Small intestine (tissue), 7 donors: ENCODE measurements around the gene ANO4. TPM values are rescaled to one million over a fixed set of nuclear protein-coding genes. Genes with fewer than 3 reads are reported as not detected.

Source experiments
- DNase-seq, 2 donors: peaks; one replicate each; pipeline versions ENCODE4 v3.0.0 to v3.0.0-alpha.2; 2013
- FAIRE-seq: peaks from 2 replicates; lab custom pipeline; 2012; peaks lifted over from hg19 to GRCh38; lab: Jason Lieb, UNC
- H3K27ac ChIP-seq, 3 donors: one replicate each; pipeline ENCODE4 v1.5.1; 2013; ENCODE audit warnings: low read length in 2 of 3, mild to moderate bottlenecking in 2 of 3, control low read depth in 1 of 3, inconsistent platforms in 1 of 3, low read depth in 1 of 3, moderate library complexity in 1 of 3
- H3K27me3 ChIP-seq, 3 donors: one replicate each; pipeline ENCODE4 v1.6.1; 2013; ENCODE audit warnings: low read length in 3 of 3, inconsistent platforms in 1 of 3; ENCODE audit not compliant: control insufficient read depth in 3 of 3, insufficient read depth in 3 of 3
- H3K36me3 ChIP-seq, 3 donors: one replicate each; pipeline ENCODE4 v1.6.1; 2013; ENCODE audit warnings: low read length in 3 of 3, inconsistent platforms in 1 of 3, low read depth in 1 of 3, mild to moderate bottlenecking in 1 of 3, moderate library complexity in 1 of 3; ENCODE audit not compliant: control insufficient read depth in 3 of 3, insufficient read depth in 2 of 3
- H3K4me1 ChIP-seq, 3 donors: one replicate each; pipeline ENCODE4 v1.6.1; 2013; ENCODE audit warnings: low read length in 2 of 3, inconsistent platforms in 1 of 3, low read depth in 1 of 3, mild to moderate bottlenecking in 1 of 3, moderate library complexity in 1 of 3; ENCODE audit not compliant: control insufficient read depth in 3 of 3, insufficient read depth in 2 of 3
- H3K4me3 ChIP-seq, 3 donors: one replicate each; pipeline ENCODE4 v1.5.1; 2013; ENCODE audit warnings: low read length in 3 of 3, control low read depth in 1 of 3, inconsistent platforms in 1 of 3, low read depth in 1 of 3, mild to moderate bottlenecking in 1 of 3, moderate library complexity in 1 of 3
- H3K9me3 ChIP-seq, 2 donors: one replicate each; pipeline ENCODE4 v1.6.1; 2013; ENCODE audit warnings: low read depth in 1 of 2, low read length in 1 of 2; ENCODE audit not compliant: control insufficient read depth in 2 of 2, insufficient read depth in 1 of 2
- WGBS, 3 donors: extraction: QIAGEN DNeasy Blood & Tissue Kit; methylation state at CpG; one replicate each; pipeline ENCODE4 v1.1.7; 2013; 5-methylcytosine and 5-hydroxymethylcytosine counted together
- polyA plus RNA-seq, 4 donors: library from polyadenylated mRNA; stranded (reverse) in 3 of 4; unstranded in 1 of 4; fragments of 200-250 nt in 3 of 4; fragments of 120-200 nt in 1 of 4; gene quantifications; one replicate each; pipeline versions ENCODE4 v1.2.1 to v1.2.3, GENCODE V29; 2013
- donor health status: healthy with polysubstance abuse.
- donor health status: control.
- donor health status: control.
- donor health status: Bipolar disorder and iron deficiency.
- donor health status: healthy.

The ANO4 gene
- polyA plus RNA-seq, 4 donors = 0.03 to 2.1 (median 0.54) TPM; not detected in 1

DNA sequence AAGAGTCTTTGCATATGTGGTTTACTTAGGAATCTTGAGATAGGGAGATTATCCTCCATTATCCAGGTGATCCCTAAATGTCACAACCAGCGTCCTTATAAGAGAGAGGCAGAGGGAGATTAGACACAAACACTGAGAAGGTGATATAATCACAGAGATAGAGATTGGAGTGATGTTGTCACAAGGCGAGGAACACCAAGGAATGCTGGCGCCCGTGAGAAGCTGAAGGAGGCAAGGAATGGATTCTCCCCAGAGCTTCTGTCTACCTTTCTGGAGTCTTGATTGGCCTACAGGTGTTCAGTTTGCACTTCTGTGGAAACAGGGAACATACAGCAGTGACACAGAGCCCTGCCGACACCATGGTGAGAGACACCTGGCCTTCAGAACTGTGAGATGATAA lies 101.6 kb downstream of the ANO4 start:
- DNase-seq (no peak), FAIRE-seq (no peak)
- no peak overlapping the region for H3K27ac ChIP-seq
- H3K4me1 ChIP-seq = no peaks in the 10 kb centered on the region
- H3K4me3 ChIP-seq = no peak overlapping the region
- no peaks in the 10 kb centered on the region for H3K27me3 ChIP-seq
- H3K9me3 ChIP-seq = no peaks in the 10 kb centered on the region
- WGBS, 3 donors = 57 to 79% (median 68%) methylated on average over 5 of the region's 5 CpGs
- no peaks in the 10 kb centered on the region for H3K36me3 ChIP-seq

DNA sequence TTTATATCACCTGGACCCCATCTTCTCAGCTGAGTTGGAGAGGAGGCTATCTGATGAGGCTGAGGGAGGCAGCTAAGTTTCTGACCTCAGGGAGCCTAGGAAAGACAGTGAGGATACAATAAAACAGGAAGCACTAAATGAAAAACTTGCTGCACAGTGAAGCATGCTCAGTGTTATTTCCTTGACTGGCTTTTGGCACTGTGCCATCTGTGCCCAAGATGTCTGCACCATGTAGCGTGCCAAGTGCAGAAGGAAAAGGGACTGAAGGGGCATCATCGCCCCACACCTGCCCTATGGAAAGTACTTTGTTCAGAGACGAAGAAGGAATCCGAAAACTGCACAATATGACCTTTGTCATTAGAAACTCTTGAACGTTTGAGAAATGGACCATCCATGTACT lies 102.7 kb downstream of the ANO4 start:
- Histone ChIP-seq H3K9me3 (no peaks in the 10 kb centered on the region), H3K36me3 (no peaks in the 10 kb centered on the region), H3K4me1 (no peaks in the 10 kb centered on the region), H3K4me3 (no peak overlapping the region), H3K27ac (no peak overlapping the region), H3K27me3 (no peaks in the 10 kb centered on the region)
- FAIRE-seq (no peak), DNase-seq (peak in 1 of 2 donors; percentile 10)
- WGBS, 3 donors = 33 to 67% (median 56%) methylated on average over 5 of the region's 5 CpGs

DNA sequence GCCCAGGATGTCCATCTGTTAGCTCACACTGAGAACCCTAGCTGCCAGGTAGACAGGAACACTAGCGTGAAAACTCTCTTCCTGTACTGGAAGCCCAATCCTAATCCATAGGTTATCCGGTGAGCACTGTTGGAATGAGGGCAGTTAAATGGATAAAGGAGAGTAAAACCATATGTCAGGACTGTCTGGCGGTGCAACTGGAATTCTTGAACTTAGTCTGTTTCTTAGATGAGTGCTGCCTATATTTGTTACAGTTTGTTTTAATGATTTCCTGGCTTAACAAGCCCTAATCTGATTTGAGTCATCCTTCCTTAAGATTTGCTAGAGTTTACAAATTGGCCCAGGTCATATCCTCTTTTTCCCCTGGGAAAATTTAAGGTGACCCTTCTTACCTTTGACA lies 104.7 kb downstream of the ANO4 start:
- no peak overlapping the region for H3K27ac ChIP-seq
- WGBS, 3 donors = 73 to 85% (median 78%) methylated on average over 3 of the region's 3 CpGs
- FAIRE-seq = no peak
- DNase-seq = no peak
- no peak overlapping the region for H3K4me3 ChIP-seq
- H3K36me3 ChIP-seq = no peaks in the 10 kb centered on the region
- no peaks in the 10 kb centered on the region for H3K9me3 ChIP-seq
- H3K27me3 ChIP-seq = no peaks in the 10 kb centered on the region
- H3K4me1 ChIP-seq = no peaks in the 10 kb centered on the region

DNA sequence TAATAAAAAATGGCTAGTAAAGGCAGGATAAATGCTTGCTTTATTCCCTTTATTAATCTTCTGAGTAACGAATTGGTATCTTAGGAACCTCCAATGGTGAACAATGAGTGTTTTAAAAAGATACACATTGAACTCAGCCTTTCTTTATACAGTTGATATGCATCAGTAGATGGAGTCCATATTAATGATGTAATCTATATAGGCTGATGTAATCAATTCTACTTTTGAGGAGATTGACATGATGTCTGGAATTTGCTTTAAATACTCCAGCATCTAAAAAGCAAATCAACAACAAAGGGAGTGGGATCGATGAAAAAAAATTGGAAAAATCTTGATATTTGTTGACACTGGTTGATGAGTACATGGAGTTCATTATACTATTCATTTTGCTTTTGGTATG lies 106.2 kb downstream of the ANO4 start:
- no peaks in the 10 kb centered on the region for H3K4me1 ChIP-seq
- no peaks in the 10 kb centered on the region for H3K36me3 ChIP-seq
- H3K9me3 ChIP-seq = no peaks in the 10 kb centered on the region
- no peak for FAIRE-seq
- no peaks in the 10 kb centered on the region for H3K27me3 ChIP-seq
- 74 to 83% (median 80%) methylated on average over 2 of the region's 2 CpGs for WGBS, 3 donors
- DNase-seq = no peak
- no peak overlapping the region for H3K4me3 ChIP-seq
- H3K27ac ChIP-seq = no peak overlapping the region

DNA sequence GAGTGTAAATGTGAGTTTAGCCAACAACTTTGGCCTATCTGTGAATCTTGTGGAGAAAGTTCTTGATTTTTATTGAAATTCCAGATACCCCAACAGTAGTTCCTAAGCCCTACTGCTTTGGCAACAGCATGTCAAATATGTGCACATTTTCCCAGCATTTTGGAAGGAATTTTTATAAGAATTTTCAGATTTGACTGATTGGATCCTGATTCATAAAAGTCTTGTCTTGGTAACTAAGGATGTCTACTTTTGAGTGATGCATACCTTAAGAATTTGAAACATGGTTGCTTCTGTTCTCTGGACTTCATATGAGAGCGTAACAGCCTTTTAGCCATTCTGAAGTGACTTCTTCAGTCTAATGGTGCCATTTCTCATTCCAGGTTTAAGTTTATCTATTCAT lies 106.7 kb downstream of the ANO4 start:
- no peak overlapping the region for H3K27ac ChIP-seq
- no peaks in the 10 kb centered on the region for H3K27me3 ChIP-seq
- no peaks in the 10 kb centered on the region for H3K4me1 ChIP-seq
- FAIRE-seq (no peak), DNase-seq (no peak)
- no peaks in the 10 kb centered on the region for H3K36me3 ChIP-seq
- H3K9me3 ChIP-seq = no peaks in the 10 kb centered on the region
- no peak overlapping the region for H3K4me3 ChIP-seq
- WGBS, 3 donors = 84 to 88% (median 86%) methylated on average over 1 of the region's 1 CpG

DNA sequence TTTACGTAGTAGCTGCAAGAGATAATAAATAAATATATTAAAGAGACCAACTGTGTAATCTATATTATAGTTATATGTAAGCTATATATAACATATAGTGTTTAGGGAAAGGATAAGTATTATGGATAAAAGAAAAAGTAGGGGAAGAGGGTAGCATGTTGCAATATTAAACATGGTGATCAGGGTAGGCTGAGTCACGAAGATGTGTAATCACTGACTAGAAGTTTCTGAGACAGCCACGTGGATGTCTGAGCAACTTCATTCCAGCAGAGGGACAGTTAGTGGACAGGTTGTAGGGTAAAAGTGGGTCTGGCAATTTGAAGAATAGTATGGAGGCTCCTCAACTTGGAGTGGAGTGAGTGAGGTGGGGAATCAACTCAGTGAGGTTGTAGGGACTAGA lies 109.7 kb downstream of the ANO4 start:
- DNase-seq = no peak
- FAIRE-seq = no peak
- no peaks in the 10 kb centered on the region for H3K36me3 ChIP-seq
- 48 to 60% (median 57%) methylated on average over 3 of the region's 3 CpGs for WGBS, 3 donors
- no peaks in the 10 kb centered on the region for H3K4me1 ChIP-seq
- no peaks in the 10 kb centered on the region for H3K27me3 ChIP-seq
- H3K27ac ChIP-seq = no peak overlapping the region
- no peak overlapping the region for H3K4me3 ChIP-seq
- H3K9me3 ChIP-seq = no peaks in the 10 kb centered on the region

DNA sequence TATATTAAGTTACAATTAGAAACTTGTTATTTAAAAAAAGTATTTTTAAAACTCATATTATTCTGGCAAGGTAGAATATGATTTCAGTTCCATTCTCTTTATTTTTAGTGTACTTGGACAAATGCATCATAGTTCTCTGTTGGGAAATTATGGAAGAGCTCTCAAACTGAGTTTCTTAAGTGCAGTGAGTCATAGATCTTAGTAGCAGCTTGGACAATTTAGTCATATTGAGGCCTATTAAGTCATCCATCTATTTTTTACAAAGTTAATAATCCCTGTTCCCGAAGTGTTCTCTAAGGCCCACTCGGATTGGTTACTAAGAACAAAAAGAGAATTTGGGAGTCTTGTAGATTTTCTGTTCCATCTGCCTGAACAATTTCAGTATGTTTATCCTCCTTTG lies 113.9 kb downstream of the ANO4 start:
- Histone ChIP-seq H3K36me3 (no peaks in the 10 kb centered on the region), H3K27me3 (no peaks in the 10 kb centered on the region), H3K4me1 (no peaks in the 10 kb centered on the region), H3K4me3 (no peak overlapping the region), H3K27ac (no peak overlapping the region), H3K9me3 (no peaks in the 10 kb centered on the region)
- no peak for DNase-seq
- no peak for FAIRE-seq
- 67 to 80% (median 79%) methylated on average over 2 of the region's 2 CpGs for WGBS, 3 donors

DNA sequence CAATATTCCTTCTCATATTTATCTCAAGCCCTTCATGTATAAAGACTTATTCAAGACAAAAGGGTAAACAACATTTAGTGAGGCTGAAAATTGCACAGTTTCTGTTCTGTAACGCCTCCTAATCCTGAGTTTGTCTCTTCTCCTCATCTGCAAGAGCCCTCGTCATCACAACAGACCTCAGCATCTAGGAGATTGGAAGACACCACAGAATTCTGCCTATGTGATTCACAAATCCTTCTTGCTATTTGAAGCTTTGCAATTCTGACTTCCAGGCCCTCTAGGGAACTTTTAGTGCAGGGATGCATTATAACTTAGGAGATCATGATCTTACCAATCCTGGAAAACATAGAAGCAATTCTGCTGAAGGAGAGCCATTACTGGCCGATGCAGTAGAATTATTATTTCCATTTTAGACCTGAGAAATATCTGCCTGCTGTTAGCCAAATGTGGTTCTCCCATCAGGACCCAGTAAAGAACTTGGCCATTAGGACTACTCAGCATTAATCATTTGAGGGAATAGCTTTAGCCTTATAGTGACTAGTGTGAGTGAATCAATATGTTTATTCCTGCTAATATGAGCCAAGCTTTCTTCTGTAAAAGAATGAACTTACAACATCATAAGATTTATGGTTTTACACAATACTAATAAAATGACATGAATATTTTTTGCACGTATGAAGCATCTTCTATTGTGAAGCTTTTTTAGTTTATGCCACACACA lies 119.5 kb downstream of the ANO4 start:
- Histone ChIP-seq H3K9me3 (no peaks in the 10 kb centered on the region), H3K4me1 (no peaks in the 10 kb centered on the region), H3K36me3 (no peaks in the 10 kb centered on the region), H3K4me3 (no peak overlapping the region), H3K27me3 (no peaks in the 10 kb centered on the region), H3K27ac (no peak overlapping the region)
- DNase-seq (no peak), FAIRE-seq (no peak)
- WGBS, 3 donors = 58 to 71% (median 70%) methylated on average over 4 of the region's 4 CpGs

DNA sequence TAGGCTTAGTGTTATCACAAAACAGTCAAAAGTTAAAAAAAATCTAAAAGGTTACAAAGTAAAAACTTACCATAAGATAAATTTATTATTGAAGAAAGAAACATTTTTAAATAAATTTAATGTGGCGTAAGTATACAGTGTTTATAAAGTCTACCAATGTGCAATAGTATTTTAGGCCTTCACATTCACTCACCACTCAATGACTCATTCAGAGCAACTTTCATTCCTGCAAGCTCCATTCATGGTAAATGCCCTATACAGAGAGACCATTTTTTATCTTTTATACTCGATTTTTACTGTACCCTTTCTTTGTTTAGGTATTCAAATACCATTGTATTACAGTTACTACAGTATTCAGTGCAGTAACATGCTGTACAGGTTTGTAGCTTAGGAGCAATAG lies 124.5 kb downstream of the ANO4 start:
- no peak for DNase-seq
- 58 to 63% (median 59%) methylated on average over 2 of the region's 2 CpGs for WGBS, 3 donors
- no peak for FAIRE-seq

More for the DNA sequence above, 124.5 kb downstream of the ANO4 start:
- Histone ChIP-seq H3K4me3 (no peak overlapping the region), H3K4me1 (no peaks in the 10 kb centered on the region), H3K27ac (no peak overlapping the region), H3K9me3 (no peaks in the 10 kb centered on the region), H3K36me3 (no peaks in the 10 kb centered on the region), H3K27me3 (no peaks in the 10 kb centered on the region)
